SIG-M5 (cell line): ENCODE results near the gene SOD2.
"Not testable (repeated sequence)": the region's sequence is repeated elsewhere in the genome, so short reads cannot be mapped to it uniquely, and the experiment has no call there.

Experiments used
- DNase-seq: peaks from one replicate; lab custom pipeline; 2025; lab: John Stamatoyannopoulos, UW

SOD2 gene

GRCh38 chr6:159716247-159717096 is 23.4 kb upstream of the SOD2 start:
- no peak for DNase-seq

- no peak for DNase-seq
Observed at GRCh38 chr6:159715605-159716004, 22.6 kb upstream of the SOD2 start.

GRCh38 chr6:159715166-159715565 is 22.1 kb upstream of the SOD2 start:
- no peak for DNase-seq

GRCh38 chr6:159714404-159714803 is 21.4 kb upstream of the SOD2 start:
- no peak for DNase-seq

- no peak for DNase-seq
Observed at GRCh38 chr6:159713984-159714383, 20.9 kb upstream of the SOD2 start.

- DNase-seq: not testable (repeated sequence)
Observed at GRCh38 chr6:159712389-159712788, 19.3 kb upstream of the SOD2 start.

- not testable (repeated sequence) for DNase-seq
Observed at GRCh38 chr6:159710603-159711002, 17.6 kb upstream of the SOD2 start.

GRCh38 chr6:159701413-159701999 is 8.5 kb upstream of the SOD2 start:
- DNase-seq: no peak

GRCh38 chr6:159700970-159701369 is 7.9 kb upstream of the SOD2 start:
- DNase-seq: no peak

- no peak for DNase-seq
Observed at GRCh38 chr6:159695984-159696383, 2.9 kb upstream of the SOD2 start.

- DNase-seq: no peak
Observed at GRCh38 chr6:159693894-159694545, 979 bp upstream of the SOD2 start.

GRCh38 chr6:159692303-159693127 is 526 bp downstream of the SOD2 start:
- no peak for DNase-seq

- no peak for DNase-seq
Observed at GRCh38 chr6:159691963-159692287, 1.1 kb downstream of the SOD2 start.

GRCh38 chr6:159691133-159691962 is 1.7 kb downstream of the SOD2 start:
- peak; percentile 50 for DNase-seq

- not testable (repeated sequence) for DNase-seq
Observed at GRCh38 chr6:159690135-159690534, 2.9 kb downstream of the SOD2 start.

GRCh38 chr6:159689001-159689400 is 4.0 kb downstream of the SOD2 start:
- no peak for DNase-seq

GRCh38 chr6:159688266-159688905 is 4.7 kb downstream of the SOD2 start:
- no peak for DNase-seq

GRCh38 chr6:159687341-159687740 is 5.7 kb downstream of the SOD2 start:
- no peak for DNase-seq

GRCh38 chr6:159686703-159687102 is 6.3 kb downstream of the SOD2 start:
- DNase-seq: no peak

- DNase-seq: no peak
Observed at GRCh38 chr6:159686040-159686439, 7.0 kb downstream of the SOD2 start.

- DNase-seq: no peak
Observed at GRCh38 chr6:159684013-159684304, 9.1 kb downstream of the SOD2 start.
